ENCODE measurements around the gene AREL1.

DNA sequence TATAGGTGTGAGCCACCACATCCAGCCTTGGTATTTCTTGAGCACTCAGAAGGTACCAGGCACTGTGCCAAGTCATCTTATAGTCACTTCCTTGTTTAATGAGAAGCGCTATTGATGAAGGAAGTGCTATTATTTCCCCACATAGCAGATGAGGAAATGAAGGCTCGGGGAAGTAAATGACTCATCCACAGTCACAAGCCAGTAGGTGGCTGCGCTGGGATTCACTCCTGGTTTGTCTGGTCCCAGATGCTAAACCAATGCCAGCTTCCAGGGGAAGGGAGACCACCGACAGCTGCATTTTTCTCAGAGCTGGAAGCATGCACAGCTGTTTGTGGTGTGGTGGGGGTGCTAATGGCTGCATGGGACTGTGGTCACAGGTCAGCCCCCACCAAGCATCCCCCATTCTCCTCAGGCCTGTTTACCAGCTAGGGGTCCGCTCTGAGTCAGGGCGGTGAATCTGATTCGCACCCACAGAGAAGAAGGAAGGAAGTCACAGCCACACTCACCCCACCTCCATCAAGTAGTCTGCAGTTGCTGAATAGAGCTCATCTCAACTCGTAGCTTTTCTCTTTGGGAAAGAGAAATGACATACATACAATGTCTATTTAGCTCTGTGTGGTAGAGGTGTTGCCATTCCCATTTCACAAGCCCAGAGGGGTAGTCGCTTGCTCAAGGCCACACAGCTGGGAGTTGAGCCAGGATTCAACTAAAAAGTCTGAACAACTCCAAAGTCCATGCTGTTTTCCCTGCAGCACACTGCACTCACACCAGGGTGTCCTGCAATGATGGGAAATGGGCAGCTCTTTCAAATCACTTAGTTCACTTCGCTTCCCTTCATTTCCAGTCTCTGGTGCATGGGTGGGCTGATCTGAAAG lies 94.6 kb downstream of the AREL1 start:
- TF ChIP-seq, protein P1, sequence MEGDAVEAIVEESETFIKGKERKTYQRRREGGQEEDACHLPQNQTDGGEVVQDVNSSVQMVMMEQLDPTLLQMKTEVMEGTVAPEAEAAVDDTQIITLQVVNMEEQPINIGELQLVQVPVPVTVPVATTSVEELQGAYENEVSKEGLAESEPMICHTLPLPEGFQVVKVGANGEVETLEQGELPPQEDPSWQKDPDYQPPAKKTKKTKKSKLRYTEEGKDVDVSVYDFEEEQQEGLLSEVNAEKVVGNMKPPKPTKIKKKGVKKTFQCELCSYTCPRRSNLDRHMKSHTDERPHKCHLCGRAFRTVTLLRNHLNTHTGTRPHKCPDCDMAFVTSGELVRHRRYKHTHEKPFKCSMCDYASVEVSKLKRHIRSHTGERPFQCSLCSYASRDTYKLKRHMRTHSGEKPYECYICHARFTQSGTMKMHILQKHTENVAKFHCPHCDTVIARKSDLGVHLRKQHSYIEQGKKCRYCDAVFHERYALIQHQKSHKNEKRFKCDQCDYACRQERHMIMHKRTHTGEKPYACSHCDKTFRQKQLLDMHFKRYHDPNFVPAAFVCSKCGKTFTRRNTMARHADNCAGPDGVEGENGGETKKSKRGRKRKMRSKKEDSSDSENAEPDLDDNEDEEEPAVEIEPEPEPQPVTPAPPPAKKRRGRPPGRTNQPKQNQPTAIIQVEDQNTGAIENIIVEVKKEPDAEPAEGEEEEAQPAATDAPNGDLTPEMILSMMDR (IDR thresholded peaks at IDR 0.05; ENCODE audit: insufficient read depth, low read depth, low read length), result no peak
- TF ChIP-seq EZH2 (IDR thresholded peaks at IDR 0.05; ENCODE audit: insufficient read depth, low read length), result no peak

Data from astrocyte (in vitro differentiated cells and primary cell).